ENCODE data around the gene FBXO46.
A peak's percentile ranks its signal among the peaks of the same experiment; 100 is the strongest.

The FBXO46 gene, protein sequence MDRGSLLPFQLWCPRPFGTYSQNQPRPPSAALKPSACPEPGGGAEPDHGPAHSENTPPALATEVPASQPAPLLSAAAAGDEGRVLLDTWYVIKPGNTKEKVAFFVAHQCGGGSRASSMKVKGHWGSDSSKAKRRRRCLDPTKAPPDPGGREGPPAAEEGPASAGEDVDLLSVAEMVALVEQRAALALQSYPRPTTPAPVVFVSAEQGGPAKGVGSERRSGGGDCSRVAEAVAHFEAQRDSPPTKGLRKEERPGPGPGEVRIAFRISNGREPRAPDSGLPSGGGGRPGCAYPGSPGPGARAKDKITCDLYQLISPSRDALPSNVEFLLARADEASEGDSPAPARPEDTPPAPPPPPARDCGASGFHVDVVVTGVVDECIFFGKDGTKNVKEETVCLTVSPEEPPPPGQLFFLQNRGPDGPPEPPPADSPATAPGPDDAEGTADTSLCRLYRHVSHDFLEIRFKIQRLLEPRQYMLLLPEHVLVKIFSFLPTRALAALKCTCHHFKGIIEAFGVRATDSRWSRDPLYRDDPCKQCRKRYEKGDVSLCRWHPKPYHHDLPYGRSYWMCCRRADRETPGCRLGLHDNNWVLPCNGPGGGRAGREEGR

DNA sequence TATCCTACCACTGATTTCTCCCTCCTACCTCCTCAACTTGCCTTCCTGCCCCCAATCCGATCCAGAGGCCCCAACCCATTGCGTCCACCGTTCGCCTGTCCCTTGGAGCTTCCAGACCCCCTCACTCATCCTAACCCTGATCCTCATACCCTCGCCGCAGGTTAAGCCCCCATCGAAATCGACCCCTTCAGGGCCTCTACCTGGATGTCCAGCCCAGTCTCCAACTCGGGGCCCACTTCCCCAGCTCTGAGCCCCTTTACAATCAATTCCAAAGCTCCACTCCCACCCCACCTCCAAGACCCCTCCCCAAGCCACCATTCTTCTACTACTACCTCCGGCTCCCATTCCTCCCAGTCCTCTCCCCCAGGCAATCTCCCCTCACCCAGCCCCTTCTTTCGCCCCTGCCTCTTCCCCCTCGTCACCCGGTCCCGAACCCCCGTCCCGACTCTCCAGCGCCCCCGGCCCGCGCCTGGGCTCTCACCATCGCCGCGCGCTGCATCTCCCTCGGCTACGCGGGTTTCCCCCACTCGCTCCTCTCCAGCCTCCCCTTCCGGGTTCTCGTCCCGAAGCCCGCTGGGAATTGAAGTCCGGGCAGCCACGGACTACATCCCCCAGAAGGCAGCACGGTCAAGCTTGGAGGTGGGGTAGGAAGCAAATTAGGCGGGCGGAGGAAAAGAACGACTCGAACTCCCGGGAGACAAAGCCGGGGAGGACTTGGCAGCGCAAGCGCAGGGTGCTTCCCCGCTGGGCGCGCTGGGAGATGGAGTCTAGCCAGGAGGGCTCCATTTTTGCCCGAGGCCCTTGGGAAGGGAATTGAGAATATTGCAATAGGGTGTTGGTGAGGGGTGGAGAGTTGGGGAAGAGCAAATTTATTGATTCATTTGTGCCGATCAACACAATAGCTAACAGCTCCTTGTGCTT is at the start of gene FBXO46:
Gene FBXO46, minus strand, starts transcription at position 529 of the 921 bp plus-strand sequence. CDS start 17,401 bp downstream, outside the sequence.
- peak; percentile 97 for DNase-seq (ENCODE audit: low read depth)

DNA sequence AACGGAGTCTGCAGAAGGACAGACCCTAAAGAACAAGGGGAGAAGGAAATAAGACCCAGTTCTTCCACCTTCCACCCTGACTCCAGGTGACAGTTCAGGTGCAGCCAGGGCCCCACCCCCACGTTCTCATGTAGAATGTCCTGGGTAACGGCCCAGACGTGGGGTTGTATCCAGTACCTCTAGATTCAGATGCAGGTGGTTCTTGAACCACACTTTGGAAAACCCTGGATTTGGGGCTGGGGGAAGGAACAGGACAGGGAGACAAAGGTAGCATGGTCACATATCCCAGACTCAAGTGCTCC is 49.4 kb upstream of the FBXO46 start:
- DNase-seq (ENCODE audit: low read depth): no peak

DNA sequence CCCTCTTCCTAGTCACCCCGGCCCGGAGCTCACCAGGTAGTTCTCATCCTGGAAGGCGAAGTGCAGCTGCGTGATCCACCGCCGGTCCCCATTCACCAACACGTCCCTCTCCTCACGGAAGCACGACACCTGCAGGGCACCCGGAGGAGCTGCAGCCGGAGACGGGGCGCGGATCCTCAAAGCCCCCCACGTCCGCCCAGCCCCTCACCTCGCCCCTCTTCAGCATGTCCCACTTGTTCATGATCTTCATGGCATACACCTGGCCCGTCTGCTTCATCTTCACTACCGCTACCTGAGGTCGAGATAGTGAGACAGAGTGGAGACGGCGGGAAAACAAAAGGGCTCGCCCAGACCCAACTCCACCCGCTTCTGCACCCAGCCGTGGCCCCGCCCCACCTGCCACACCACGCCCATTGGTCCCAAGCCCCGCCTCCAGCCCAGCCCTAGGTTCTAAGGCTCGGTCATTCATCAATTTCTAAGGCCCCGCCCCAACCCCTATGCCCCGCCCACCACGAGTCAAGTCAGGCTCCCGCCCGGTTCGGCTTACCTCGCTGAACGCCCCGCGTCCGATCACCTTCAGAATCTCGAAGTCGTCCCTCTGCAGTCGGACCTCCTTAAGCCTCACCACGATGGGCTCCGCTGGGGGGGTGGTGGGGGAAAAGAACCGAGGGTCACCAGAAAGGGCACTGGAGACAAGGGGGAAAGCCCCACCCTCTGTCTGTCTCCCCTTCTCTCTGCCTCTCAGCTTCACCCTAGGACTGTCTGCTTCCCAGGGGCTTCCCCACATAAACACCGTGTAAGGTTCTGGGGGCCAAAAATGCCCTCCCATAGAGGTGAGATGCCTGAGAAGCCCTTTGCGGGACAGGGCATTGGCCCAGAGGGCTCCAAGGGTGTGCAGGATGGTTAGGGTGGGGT is 48.8 kb upstream of the FBXO46 start:
- DNase-seq (ENCODE audit: low read depth): no peak

DNA sequence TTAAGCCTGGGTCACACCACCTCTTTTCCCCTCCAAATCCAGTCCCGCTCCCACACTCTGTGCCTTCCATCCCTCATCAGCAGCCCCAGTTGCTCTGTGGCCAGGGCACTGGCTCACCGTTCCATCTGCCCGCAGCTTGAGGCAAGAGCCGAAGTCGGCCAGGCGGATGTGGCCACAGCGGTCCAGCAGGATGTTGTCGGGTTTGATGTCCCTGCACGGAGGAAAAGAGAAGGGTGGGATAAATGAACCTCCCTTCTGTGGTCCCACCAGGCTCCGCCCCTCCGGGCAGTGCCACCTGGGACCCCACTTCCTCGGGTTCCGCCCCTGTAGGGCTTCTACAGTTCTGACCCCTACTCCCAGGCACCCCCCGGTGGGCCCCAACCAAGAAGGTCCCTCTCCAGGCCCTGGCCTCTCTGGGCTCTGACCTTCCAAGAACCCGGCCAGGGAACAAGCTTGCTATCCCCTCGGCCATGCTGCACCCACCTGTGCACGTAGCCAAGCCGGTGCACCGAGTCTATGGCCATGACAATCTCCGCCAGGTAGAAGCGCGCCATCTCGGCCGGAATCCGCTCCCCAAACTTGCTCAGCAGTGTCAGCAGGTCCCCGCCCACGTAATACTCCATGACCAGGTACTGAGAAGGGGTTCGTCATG is 47.4 kb upstream of the FBXO46 start:
- DNase-seq (ENCODE audit: low read depth): no peak

DNA sequence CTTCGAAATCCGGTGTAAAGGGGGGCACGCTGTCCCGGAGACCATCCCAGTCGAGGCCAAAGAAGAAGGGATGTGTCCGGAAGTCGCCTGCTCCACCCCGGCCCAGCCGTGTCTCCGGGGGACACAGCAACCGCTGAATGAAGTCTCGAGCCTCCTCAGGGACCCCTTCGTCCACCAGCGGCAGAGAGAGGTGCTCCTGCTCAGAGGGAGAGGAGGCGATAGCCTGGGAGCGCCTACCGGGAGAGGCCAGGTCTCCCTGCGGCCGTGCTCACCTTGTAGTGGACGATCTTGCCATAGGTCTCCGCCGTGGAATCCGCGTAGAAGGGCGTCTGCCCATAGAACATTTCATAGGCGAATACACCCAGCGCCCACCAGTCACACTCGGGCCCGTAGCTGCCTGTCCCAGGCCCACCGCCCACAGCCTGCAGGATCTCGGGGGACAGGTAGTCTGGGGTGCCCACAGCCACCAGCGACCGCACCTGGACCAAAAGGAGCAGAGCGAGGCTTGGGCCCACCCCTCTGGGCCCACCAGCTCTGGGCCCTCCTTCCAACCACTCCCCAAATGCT is 46.8 kb upstream of the FBXO46 start:
- no peak for DNase-seq (ENCODE audit: low read depth)

DNA sequence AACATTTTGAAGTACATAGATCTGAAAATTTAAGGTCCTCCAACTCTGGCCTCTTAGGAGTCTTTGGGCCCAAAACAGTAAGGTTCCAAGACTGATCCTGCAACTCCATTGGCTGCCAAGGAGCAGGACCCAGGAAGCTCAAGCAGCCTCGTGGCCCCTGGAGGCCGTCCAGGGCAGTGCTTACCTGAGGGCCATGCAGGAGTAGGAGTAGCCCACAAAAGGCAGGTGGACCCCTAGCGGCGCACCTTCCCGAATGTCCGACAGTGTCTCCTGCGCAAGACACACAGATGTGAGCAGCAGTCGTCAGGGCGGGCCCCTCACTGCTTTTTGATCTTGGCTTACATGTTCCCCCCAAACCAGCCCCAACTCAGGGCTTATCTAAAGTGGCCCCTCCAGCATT is 44.1 kb upstream of the FBXO46 start:
- DNase-seq (ENCODE audit: low read depth): no peak

DNA sequence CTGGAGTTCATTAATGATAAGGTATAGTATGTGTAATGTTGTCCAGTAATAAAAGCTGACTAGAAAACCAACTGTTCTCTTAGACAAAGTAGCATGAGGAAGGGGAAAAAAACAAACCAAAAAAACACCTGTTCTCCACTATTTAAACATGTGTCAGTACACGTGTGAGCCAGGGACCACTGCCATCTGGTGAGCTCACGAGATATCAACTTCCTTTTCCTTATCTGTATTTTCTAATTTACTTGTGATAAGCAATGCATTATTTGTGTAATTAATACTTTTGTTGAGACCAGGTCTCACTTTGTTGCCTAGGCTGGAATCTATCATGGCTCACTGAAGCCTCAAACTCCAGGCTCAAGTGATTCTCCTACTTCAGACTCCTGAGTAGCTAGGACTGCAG is 42.7 kb upstream of the FBXO46 start:
- DNase-seq (ENCODE audit: low read depth): no peak

DNA sequence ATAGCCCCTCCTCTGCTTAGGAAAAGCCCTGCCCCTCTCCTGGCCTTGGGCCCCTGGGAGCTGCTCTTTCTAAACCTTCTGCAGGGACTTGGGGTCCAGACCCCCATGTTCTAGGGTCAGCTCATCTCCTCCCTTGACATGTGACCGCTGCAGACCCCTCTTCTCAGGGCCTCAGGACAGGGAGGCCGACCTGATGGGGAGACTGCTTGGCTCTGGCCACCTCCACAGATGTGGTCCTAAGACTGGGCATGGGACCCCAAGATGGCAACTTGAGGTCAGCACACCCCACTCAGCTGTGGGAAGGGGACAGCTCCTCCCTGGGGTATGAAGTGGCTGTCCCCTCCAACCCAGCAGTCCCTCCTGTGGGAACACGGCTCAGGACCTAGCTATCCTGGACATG is 42.2 kb upstream of the FBXO46 start:
- DNase-seq (ENCODE audit: low read depth): no peak

DNA sequence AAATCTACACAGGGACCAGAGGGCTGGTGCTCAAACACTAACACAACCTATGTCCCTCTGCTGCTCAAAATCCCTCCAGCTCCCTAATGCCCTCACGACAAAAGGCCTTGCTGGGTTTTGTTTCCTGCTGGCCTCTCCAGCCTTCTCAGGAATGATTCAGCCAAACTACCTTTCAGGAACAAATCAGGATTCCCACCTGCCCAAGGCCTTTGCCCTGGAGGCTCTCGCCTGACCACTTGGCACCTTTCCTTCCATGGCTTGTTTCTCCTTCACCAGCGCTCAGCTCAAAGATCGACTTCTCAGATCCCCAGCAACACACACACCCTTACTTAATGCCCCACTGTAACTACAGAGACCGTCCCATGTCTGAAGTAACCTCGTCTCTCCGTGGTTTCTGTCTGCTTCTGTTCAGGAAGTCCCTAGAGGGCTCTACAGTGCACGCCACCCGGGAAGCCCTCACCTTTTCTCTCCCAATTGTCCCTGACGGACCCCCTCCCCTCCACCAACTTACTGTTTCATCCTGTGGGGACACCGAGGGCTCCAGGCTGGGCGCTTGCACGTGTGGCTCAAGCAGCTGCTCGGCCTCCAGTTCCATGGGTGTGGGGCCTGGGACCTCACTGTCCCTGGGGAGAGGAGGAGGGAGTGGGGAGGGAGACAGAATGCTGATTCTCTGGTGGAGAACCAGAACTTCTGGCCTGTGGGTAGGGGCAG is 41.6 kb upstream of the FBXO46 start:
- no peak for DNase-seq (ENCODE audit: low read depth)

DNA sequence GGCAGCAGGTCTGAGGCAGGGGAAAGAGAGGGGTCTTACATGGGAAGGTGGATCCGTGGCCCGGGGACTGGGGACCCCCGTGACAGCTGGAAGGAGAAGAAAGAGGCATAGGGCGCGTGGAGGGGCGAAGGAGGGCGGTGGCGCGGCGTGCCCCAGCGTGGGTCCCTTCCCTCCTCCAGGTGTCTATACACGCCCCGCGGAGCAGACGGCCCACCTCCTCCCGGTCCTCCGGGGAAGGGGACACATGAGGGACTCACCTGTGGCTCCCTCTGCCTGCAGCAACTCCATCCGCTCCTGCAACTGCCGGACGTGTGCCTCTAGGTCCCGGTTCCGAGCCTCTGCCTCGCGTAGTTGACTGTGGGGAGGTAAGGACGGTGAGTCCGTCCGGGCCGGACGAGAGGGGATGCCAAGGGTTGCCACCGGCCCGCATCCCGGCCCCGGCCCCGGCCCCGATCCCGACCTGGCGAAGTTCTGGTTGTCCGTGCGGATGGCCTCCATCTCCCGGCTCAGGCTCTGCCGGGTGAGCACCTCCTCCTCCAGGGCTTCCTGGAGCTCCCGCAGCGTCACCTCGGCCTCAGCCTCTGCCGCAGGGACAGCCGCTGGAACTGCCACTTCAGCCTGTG is 40.7 kb upstream of the FBXO46 start:
- no peak for DNase-seq (ENCODE audit: low read depth)

DNA sequence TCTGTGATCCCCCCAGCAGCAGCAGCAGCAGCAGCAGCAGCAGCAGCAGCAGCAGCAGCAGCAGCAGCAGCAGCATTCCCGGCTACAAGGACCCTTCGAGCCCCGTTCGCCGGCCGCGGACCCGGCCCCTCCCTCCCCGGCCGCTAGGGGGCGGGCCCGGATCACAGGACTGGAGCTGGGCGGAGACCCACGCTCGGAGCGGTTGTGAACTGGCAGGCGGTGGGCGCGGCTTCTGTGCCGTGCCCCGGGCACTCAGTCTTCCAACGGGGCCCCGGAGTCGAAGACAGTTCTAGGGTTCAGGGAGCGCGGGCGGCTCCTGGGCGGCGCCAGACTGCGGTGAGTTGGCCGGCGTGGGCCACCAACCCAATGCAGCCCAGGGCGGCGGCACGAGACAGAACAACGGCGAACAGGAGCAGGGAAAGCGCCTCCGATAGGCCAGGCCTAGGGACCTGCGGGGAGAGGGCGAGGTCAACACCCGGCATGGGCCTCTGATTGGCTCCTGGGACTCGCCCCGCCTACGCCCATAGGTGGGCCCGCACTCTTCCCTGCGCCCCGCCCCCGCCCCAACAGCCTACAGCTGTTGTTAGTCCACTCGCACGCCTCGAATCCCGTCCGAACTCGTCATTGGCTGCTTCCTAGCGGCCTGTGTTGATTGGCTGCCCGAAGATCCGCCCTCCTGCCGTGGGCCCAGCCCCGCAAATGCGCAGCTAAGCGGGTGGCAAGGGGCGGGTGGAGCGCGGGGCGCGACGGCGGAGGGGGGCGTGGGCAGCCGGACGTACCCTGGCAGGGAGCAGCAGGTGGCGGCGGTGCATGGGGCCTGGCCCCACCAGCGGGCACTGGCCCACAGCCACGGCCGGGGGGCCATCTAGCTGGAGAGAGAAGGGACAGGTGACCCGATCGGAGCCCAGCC is 39.8 kb upstream of the FBXO46 start:
- peak; percentile 95 for DNase-seq (ENCODE audit: low read depth)

DNA sequence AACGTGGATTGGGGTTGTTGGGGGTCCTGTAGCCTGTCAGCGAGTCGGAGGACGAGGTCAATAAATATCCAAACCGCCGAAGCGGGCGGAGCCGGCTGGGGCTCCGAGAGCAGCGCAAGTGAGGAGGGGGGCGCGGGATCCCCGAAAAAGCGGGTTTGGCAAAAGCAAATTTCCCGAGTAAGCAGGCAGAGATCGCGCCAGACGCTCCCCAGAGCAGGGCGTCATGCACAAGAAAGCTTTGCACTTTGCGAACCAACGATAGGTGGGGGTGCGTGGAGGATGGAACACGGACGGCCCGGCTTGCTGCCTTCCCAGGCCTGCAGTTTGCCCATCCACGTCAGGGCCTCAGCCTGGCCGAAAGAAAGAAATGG is 39.1 kb upstream of the FBXO46 start:
- no peak for DNase-seq (ENCODE audit: low read depth)

DNA sequence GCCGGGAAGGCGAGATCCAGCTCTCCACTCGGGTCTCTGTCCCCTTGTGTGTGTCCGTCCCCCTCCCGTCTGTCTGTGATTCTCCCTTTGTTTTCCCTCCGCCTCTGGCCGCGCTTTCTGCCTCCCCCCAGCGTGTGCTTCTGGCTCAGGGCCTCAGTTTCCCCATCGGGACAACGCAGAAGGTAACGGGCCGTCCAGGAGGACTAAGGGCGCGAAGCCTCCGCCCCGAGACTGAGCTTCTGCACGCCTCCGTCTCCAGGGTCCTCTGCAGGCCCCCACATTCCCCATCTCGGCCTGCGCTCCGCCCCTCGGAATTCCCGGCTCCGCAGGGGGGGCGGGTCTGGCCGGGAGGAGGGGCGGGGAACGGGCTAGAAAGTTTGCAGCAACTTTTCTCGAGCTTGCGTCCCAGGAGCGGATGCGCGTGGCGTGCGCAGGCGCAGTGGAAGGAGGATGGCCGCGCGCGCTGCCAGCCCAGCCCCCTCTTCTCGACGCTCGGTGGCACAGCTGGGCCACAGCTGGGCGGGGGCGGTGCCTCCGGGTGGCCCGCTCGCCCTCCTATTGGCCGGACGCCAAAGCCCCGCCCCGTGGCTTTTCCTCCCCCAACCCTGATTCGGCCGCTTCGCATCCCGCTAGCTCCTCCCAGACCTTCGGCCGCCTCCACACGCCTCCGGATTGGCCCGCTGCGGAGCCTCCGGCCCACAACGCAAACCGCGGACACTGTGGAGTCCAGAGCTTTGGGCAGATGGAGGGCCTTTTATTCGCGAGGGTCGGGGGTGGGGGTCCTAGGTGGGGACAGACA is 38.5 kb upstream of the FBXO46 start, which contains the start of gene SIX5:
Gene SIX5, minus strand, starts transcription at position 269 of the 799 bp plus-strand sequence. CDS start 408 bp downstream, outside the sequence.
- peak; percentile 96 for DNase-seq (ENCODE audit: low read depth)

DNA sequence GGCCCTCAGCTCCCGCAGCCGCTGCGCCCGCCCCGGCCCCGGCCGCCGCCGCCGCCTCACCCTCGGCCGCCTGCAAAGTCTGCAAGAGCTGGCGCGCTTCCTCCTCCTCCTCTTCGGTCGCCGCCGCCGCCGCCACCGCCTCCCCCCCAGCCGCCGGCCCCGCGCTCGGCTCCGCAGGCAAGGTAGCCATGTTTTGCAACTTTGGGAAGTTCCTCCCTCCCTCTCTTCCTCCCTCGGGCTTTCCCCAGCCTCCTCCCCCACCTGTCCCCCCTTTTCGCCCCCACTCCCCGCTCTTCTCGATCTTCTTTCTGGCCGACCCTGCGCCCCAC is 37.9 kb upstream of the FBXO46 start:
- no peak for DNase-seq (ENCODE audit: low read depth)

DNA sequence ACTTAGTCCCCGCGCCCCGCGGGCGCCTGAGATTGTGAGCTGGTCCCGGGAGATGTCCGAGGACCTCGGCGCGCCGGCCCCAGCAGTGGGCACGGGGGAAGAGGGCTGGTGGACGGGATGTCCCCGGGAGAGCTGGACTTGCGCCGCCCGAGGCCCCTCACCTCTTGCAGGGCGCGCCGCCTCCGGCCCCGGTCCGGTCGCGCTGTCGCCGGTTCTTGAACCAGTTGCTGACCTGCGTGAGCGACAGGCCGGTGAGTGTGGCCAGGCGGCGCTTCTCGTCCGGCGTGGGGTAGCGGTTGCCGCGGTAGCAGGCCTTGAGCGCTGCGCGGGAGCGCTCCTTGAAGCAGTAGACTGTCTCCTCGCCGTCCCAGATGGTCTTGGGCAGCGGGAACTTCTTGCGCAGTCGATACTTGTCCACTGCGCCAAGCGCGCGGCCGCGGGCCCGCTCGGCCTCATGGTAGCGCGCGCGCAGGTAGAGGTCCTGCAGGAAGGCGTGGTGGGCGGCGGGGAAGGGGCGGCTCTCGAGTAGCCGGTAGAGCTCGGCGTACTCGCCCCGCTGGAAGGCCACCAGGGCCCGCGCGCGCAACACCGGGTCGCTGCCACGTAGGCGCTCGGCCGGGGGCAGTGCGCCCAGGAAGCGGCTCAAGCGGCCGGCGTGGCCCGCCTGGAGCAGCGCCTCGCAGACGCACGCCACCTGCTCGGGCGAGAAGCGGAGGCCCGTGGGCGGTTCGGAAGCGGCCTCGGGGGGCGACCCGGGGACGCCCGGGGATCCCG is 37.4 kb upstream of the FBXO46 start:
- DNase-seq (ENCODE audit: low read depth): no peak

DNA sequence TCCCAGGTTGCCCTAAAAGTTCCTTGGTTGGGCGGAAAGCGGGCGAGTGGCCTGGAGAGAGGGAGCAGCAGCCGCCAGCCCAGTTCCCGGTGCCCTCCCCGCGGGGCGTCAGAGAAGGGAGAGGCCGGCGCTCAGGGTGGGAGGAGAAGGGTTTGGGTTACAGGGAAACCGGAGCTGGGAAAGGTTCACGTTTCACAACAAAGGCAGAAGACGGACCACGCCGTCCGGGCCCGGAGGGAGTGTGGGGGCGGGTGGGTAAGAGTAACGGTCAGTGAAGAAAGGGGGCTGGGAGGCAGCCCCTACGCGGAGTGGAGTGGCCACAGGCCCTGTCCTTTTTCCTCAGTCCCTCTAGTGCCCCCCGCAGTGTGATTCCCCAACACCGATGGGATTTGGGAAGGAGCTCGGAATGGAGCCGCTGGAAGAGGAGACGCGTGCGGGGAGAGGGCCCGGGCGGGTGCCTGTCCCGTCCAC is 36.7 kb upstream of the FBXO46 start:
- DNase-seq (ENCODE audit: low read depth): peak; percentile 81

DNA sequence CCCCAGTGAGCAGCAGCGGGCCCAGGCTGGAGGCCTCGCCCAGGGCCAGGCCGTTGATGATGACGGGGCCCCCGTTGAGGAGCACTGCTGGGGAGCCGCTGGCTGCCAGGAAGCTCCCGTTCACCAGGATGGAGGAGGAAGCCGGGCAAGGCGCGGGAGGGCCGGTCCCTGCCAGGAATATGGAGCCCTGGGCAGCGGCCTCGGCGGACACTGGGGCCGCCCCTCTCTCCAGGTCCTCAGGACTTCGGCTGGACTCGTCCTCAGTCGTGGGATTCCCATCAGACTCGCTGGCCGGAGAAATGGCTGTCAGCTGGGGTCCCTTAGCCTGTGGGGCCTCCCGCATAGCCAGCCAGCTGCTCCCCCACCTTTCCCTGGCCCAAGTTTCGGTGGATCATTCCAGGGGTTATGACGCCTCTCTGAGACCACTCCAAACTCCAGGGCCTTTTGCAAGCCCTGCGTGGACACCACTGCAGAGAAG is 36.2 kb upstream of the FBXO46 start:
- no peak for DNase-seq (ENCODE audit: low read depth)

Measured in stromal cell of bone marrow (primary cell).